Neural progenitor cell (in vitro differentiated cells): ENCODE measurements around the gene NR1H3. TPM values are rescaled to one million over a fixed set of nuclear protein-coding genes. Genes with fewer than 3 reads are reported as not detected.
A peak's percentile ranks its signal among the peaks of the same experiment; 100 is the strongest.

Experiments used
- DNase-seq: peaks from one replicate; pipeline ENCODE4 v3.0.0-alpha.2; 2016; ENCODE audit warnings: low spot score
- H2AFZ ChIP-seq: fragments of 200-600 bp; sonication (generic); replicated peaks from 2 replicates; pipeline ENCODE4 v1.6.1; 2016; ENCODE audit warnings: antibody characterized with exemption
- H3F3A ChIP-seq: fragments of 200-600 bp; sonication (generic); 2 replicates; pipeline ENCODE4 v1.6.1; 2016; ENCODE audit warnings: antibody characterized with exemption, low read depth
- H3K27ac ChIP-seq: fragments of 200-600 bp; sonication (generic); 2 replicates; pipeline ENCODE4 v1.5.1; 2016; ENCODE audit warnings: mild to moderate bottlenecking
- H3K27me3 ChIP-seq: fragments of 200-600 bp; sonication (generic); 2 replicates; pipeline ENCODE4 v1.6.1; 2016; ENCODE audit warnings: mild to moderate bottlenecking, moderate library complexity
- H3K36me3 ChIP-seq: fragments of 200-600 bp; sonication (generic); 2 replicates; pipeline ENCODE4 v1.5.1; 2016
- H3K4me1 ChIP-seq: fragments of 200-600 bp; sonication (generic); 2 replicates; pipeline ENCODE4 v1.6.1; 2016; ENCODE audit warnings: mixed run types
- H3K4me2 ChIP-seq: fragments of 200-600 bp; sonication (generic); 2 replicates; pipeline ENCODE4 v1.6.1; 2016
- H3K4me3 ChIP-seq: fragments of 200-600 bp; sonication (generic); 2 replicates; pipeline ENCODE4 v1.5.1; 2016
- H3K79me2 ChIP-seq: fragments of 200-600 bp; sonication (generic); 2 replicates; pipeline ENCODE4 v1.6.1; 2016; ENCODE audit warnings: low read depth
- H3K9ac ChIP-seq: fragments of 200-600 bp; sonication (generic); 2 replicates; pipeline ENCODE4 v1.6.1; 2016
- H3K9me3 ChIP-seq: fragments of 200-600 bp; sonication (generic); 2 replicates; pipeline ENCODE4 v1.5.1; 2016; ENCODE audit warnings: low read depth
- H4K20me1 ChIP-seq: fragments of 200-600 bp; sonication (generic); 2 replicates; pipeline ENCODE4 v1.6.1; 2016; ENCODE audit warnings: low read depth
- H3K27ac Mint-ChIP-seq: 3 replicates; pipeline ENCODE4 v1.8.0; 2021; ENCODE audit warnings: mixed read lengths
- H3K27me3 Mint-ChIP-seq: 2 replicates; pipeline ENCODE4 v1.8.0; 2022; ENCODE audit warnings: low read depth, mild to moderate bottlenecking, inconsistent platforms, moderate library complexity, mixed read lengths; ENCODE audit not compliant: insufficient read depth
- H3K36me3 Mint-ChIP-seq: 3 replicates; pipeline ENCODE4 v1.8.0; 2021; ENCODE audit warnings: mixed read lengths
- H3K4me1 Mint-ChIP-seq: 3 replicates; pipeline ENCODE4 v1.8.0; 2021; ENCODE audit warnings: mixed read lengths
- H3K4me3 Mint-ChIP-seq: 3 replicates; pipeline ENCODE4 v1.8.0; 2021; ENCODE audit warnings: mild to moderate bottlenecking, moderate library complexity, mixed read lengths
- H3K9me3 Mint-ChIP-seq: 3 replicates; pipeline ENCODE4 v1.8.0; 2020; ENCODE audit warnings: mixed read lengths
- CTCF ChIP-seq: fragments of 200-600 bp; sonication (generic); IDR thresholded peaks from 2 replicates; pipeline ENCODE4 v1.5.1; 2017; ENCODE audit warnings: antibody characterized with exemption, mild to moderate bottlenecking
- EZH2 ChIP-seq: fragments of 200-600 bp; sonication (generic); IDR thresholded peaks from 2 replicates; pipeline ENCODE4 v1.6.1; 2017; ENCODE audit warnings: antibody characterized with exemption, mild to moderate bottlenecking, moderate library complexity
- EZH2phosphoT487 ChIP-seq: fragments of 200-600 bp; sonication (generic); IDR thresholded peaks from 2 replicates; pipeline ENCODE4 v1.6.1; 2017; ENCODE audit warnings: antibody characterized with exemption
- total RNA-seq: library from RNA; depleted of rRNA; stranded (reverse); fragments of >200 nt; gene quantifications from 2 replicates; pipeline ENCODE4 v1.2.3, GENCODE V29; 2015; ENCODE audit warnings: low replicate concordance

The NR1H3 gene
- total RNA-seq, 1 donor from 2014 or later: 7.5 TPM

- peaks cover 23% of the 10 kb centered on the region for H3K36me3 Mint-ChIP-seq
- no peak overlapping the region for H3K27ac Mint-ChIP-seq
These were observed 13.1 kb upstream of the NR1H3 start for GRCh38 chr11:47244448-47245350.

GRCh38 chr11:47245611-47246357, 12.0 kb upstream of the NR1H3 start:
- H3K4me3 Mint-ChIP-seq: peak overlapping the region; percentile 46
- H3K9me3 ChIP-seq: no peaks in the 10 kb centered on the region
- H3K27me3 ChIP-seq: no peaks in the 10 kb centered on the region
- no peaks in the 10 kb centered on the region for H3K9me3 Mint-ChIP-seq
- no peaks in the 10 kb centered on the region for H3F3A ChIP-seq
- DNase-seq: no peak
- no peak overlapping the region for H3K4me3 ChIP-seq
- peaks cover 16% of the 10 kb centered on the region for H3K4me1 Mint-ChIP-seq
- no peak overlapping the region for H3K27ac Mint-ChIP-seq
- H3K27me3 Mint-ChIP-seq: peaks cover 4% of the 10 kb centered on the region
- peaks cover 21% of the 10 kb centered on the region for H3K36me3 Mint-ChIP-seq
- H3K9ac ChIP-seq: no peak overlapping the region
- no peaks in the 10 kb centered on the region for H4K20me1 ChIP-seq
- peaks cover 3% of the 10 kb centered on the region for H3K4me1 ChIP-seq
- no peak overlapping the region for H3K4me2 ChIP-seq
- TF ChIP-seq CTCF (no peak), EZH2 (no peak), EZH2phosphoT487 (no peak)
- H3K36me3 ChIP-seq: no peaks in the 10 kb centered on the region
- H2AFZ ChIP-seq: no peak overlapping the region
- H3K79me2 ChIP-seq: peaks cover 19% of the 10 kb centered on the region
- H3K27ac ChIP-seq: no peak overlapping the region

More at GRCh38 chr11:47244448-47245350, 13.1 kb upstream of the NR1H3 start:
- Histone ChIP-seq H4K20me1 (no peaks in the 10 kb centered on the region), H3K27me3 (no peaks in the 10 kb centered on the region), H3K9ac (no peak overlapping the region), H3K36me3 (no peaks in the 10 kb centered on the region), H3F3A (no peaks in the 10 kb centered on the region), H3K4me3 (no peak overlapping the region), H3K27ac (no peak overlapping the region), H3K9me3 (no peaks in the 10 kb centered on the region), H3K4me2 (no peak overlapping the region), H3K79me2 (peaks cover 13% of the 10 kb centered on the region), H3K4me1 (peaks cover 3% of the 10 kb centered on the region), H2AFZ (no peak overlapping the region)
- no peak for DNase-seq
- Mint-ChIP-seq H3K4me1 (peaks cover 16% of the 10 kb centered on the region), H3K27me3 (peaks cover 4% of the 10 kb centered on the region), H3K9me3 (no peaks in the 10 kb centered on the region), H3K4me3 (no peak overlapping the region)
- no peak for TF ChIP-seq CTCF
- TF ChIP-seq EZH2: no peak
- no peak for TF ChIP-seq EZH2phosphoT487

- Histone ChIP-seq H3K27me3 (no peaks in the 10 kb centered on the region), H3K4me2 (peak overlapping the region; percentile 86), H3K79me2 (peaks cover 19% of the 10 kb centered on the region), H3K9ac (no peak overlapping the region), H3F3A (no peaks in the 10 kb centered on the region), H3K4me1 (peaks cover 3% of the 10 kb centered on the region), H3K9me3 (no peaks in the 10 kb centered on the region), H4K20me1 (no peaks in the 10 kb centered on the region), H3K4me3 (peak overlapping the region; percentile 84), H3K27ac (no peak overlapping the region), H3K36me3 (no peaks in the 10 kb centered on the region), H2AFZ (no peak overlapping the region)
- Mint-ChIP-seq H3K4me3 (peak overlapping the region; percentile 100), H3K27ac (no peak overlapping the region), H3K9me3 (no peaks in the 10 kb centered on the region), H3K4me1 (peaks cover 16% of the 10 kb centered on the region), H3K36me3 (peaks cover 8% of the 10 kb centered on the region), H3K27me3 (peaks cover 4% of the 10 kb centered on the region)
- no peak for DNase-seq
- no peak for TF ChIP-seq CTCF
- TF ChIP-seq EZH2phosphoT487: no peak
- TF ChIP-seq EZH2: no peak
These were observed 10.3 kb upstream of the NR1H3 start for GRCh38 chr11:47247502-47247901.
